B cell (primary cell): Measurements from ENCODE around the gene RHOBTB3. TPM values are rescaled to one million over a fixed set of nuclear protein-coding genes. Genes with fewer than 3 reads are reported as not detected.

Source experiments
- ATAC-seq: fragments of 200-7000 bp; cut with Tn5 transposase; one replicate; pipeline ENCODE4 v1.10.0; 2021; ENCODE audit warnings: low read depth, mild to moderate bottlenecking, moderate number of reproducible peaks, moderate library complexity
- CTCF ChIA-PET: fragments of 350-600 bp; sonication (Branson Sonifier 250); formaldehyde crosslinking; loops from one replicate; lab custom pipeline; 2021; ENCODE audit warnings: antibody characterized with exemption, inconsistent platforms; lab: Charles Lee
- POLR2A ChIA-PET: fragments of 350-600 bp; sonication (Branson Sonifier 250); formaldehyde crosslinking; loops from one replicate; lab custom pipeline; 2021; ENCODE audit warnings: antibody characterized with exemption; lab: Charles Lee
- DNase-seq: peaks from one replicate; pipeline ENCODE4 v3.0.0; 2013
- H2AFZ ChIP-seq: 2 replicates; pipeline ENCODE4 v1.6.1; 2012; ENCODE audit warnings: mild to moderate bottlenecking, low read depth, low read length; ENCODE audit not compliant: insufficient read depth, poor library complexity, severe bottlenecking
- H3K27ac ChIP-seq, 2 donors: 1 replicate in 1 of 2; 2 replicates in 1 of 2; pipeline ENCODE4 v1.5.1; 2012 to 2013; ENCODE audit warnings: low read length in 2 of 2, mild to moderate bottlenecking in 2 of 2, moderate library complexity in 1 of 2
- H3K27me3 ChIP-seq, 4 experiments: fragments of 200-600 bp in 1 of 4; sonication (generic) in 1 of 4; replicated peaks in 1 of 4; 1 replicate in 2 of 4; 2 replicates in 2 of 4; pipeline versions ENCODE4 v1.6.1 to v1.7.0; 2013 to 2016; ENCODE audit warnings: low read length in 3 of 4, mild to moderate bottlenecking in 2 of 4, mixed read lengths in 1 of 4, moderate library complexity in 1 of 4; ENCODE audit not compliant: insufficient read depth in 4 of 4, control insufficient read depth in 3 of 4; ENCODE audit errors: control extremely low read depth in 1 of 4
- H3K36me3 ChIP-seq, 2 experiments: replicated peaks in 1 of 2; 1 replicate in 1 of 2; 2 replicates in 1 of 2; pipeline versions ENCODE4 v1.6.1 to v1.7.1; 2013; ENCODE audit warnings: low read length in 1 of 2; ENCODE audit not compliant: insufficient read depth in 2 of 2, control insufficient read depth in 1 of 2; ENCODE audit errors: control extremely low read depth in 1 of 2, extremely low read depth in 1 of 2
- H3K4me1 ChIP-seq, 2 donors: fragments of 200-600 bp in 1 of 2; sonication (generic) in 1 of 2; 1 replicate in 1 of 2; 2 replicates in 1 of 2; pipeline versions ENCODE4 v1.5.1 to v1.6.1; 2013 to 2017; ENCODE audit warnings: low read length in 2 of 2; ENCODE audit not compliant: control insufficient read depth in 2 of 2, insufficient read depth in 2 of 2
- H3K4me2 ChIP-seq: replicated peaks from 2 replicates; pipeline ENCODE3; 2012; ENCODE audit warnings: mild to moderate bottlenecking, low read depth, low read length; ENCODE audit not compliant: poor library complexity, severe bottlenecking
- H3K4me3 ChIP-seq, 5 experiments: fragments of 200-600 bp in 1 of 5; sonication (generic) in 1 of 5; 1 replicate in 3 of 5; 2 replicates in 2 of 5; pipeline versions ENCODE4 v1.5.1 to v1.7.0; 2011 to 2016; ENCODE audit warnings: low read length in 4 of 5, mild to moderate bottlenecking in 4 of 5, low read depth in 2 of 5, control low read depth in 1 of 5, moderate library complexity in 1 of 5; ENCODE audit not compliant: insufficient read depth in 1 of 5; ENCODE audit errors: control extremely low read depth in 1 of 5, extremely low read depth in 1 of 5
- H3K79me2 ChIP-seq: fragments of 200-600 bp; sonication (generic); one replicate; pipeline ENCODE4 v1.6.0; 2016; ENCODE audit warnings: low read length; ENCODE audit not compliant: control insufficient read depth, insufficient read depth
- H3K9ac ChIP-seq: fragments of 200-600 bp; sonication (generic); 2 replicates; pipeline ENCODE4 v1.6.1; 2017; ENCODE audit warnings: mild to moderate bottlenecking, low read length, moderate library complexity
- H3K9me3 ChIP-seq, 3 donors: one replicate each; pipeline versions ENCODE4 v1.6.1 to v1.7.1; 2013; ENCODE audit warnings: low read length in 2 of 3; ENCODE audit not compliant: control insufficient read depth in 2 of 3, insufficient read depth in 1 of 3; ENCODE audit errors: control extremely low read depth in 1 of 3
- H4K20me1 ChIP-seq: 2 replicates; pipeline ENCODE4 v1.6.0; 2012; ENCODE audit warnings: mild to moderate bottlenecking, low read length; ENCODE audit not compliant: insufficient read depth, control insufficient read depth, poor library complexity, severe bottlenecking
- H3K27ac Mint-ChIP-seq: one replicate; pipeline ENCODE4 v1.8.0; 2021; ENCODE audit warnings: mixed read lengths
- H3K27me3 Mint-ChIP-seq: one replicate; pipeline ENCODE4 v1.8.0; 2021; ENCODE audit warnings: mixed read lengths
- H3K4me1 Mint-ChIP-seq: one replicate; pipeline ENCODE4 v1.8.0; 2021; ENCODE audit warnings: mixed read lengths
- H3K4me3 Mint-ChIP-seq: one replicate; pipeline ENCODE4 v1.8.0; 2021; ENCODE audit warnings: mixed read lengths
- H3K9me3 Mint-ChIP-seq: one replicate; pipeline ENCODE4 v1.8.0; 2022; ENCODE audit warnings: mixed read lengths; ENCODE audit not compliant: insufficient read depth
- EZH2 ChIP-seq: IDR thresholded peaks from 2 replicates; pipeline ENCODE4 v1.6.1; 2012; ENCODE audit warnings: borderline replicate concordance, low read depth, mild to moderate bottlenecking, moderate library complexity, low read length; ENCODE audit not compliant: insufficient read depth, poor library complexity, severe bottlenecking
- WGBS: methylation state at CpG from one replicate; pipeline ENCODE4 v1.1.5; 2013; ENCODE audit warnings: missing lambda C conversion rate; ENCODE audit not compliant: insufficient coverage; 5-methylcytosine and 5-hydroxymethylcytosine counted together
- intact Hi-C: fragments of 100-400 bp; cut with micrococcal nuclease; formaldehyde crosslinking; loops from one replicate; pipeline ENCODE4 v1.10.0; 2022
- polyA plus RNA-seq: library from polyadenylated mRNA; depleted of rRNA; stranded (reverse); fragments of >200 nt; gene quantifications from 2 replicates; pipeline ENCODE4 v1.2.3, GENCODE V29; 2012
- total RNA-seq, 2 donors: library from RNA; stranded (reverse); fragments of 120-200 nt in 1 of 2; gene quantifications; 1 replicate in 1 of 2; 2 replicates in 1 of 2; pipeline versions ENCODE4 v1.2.3 to v1.2.4, GENCODE V29; 2013 to 2022
- TF ChIP-seq, protein P1 (sequence below): fragments of 200-600 bp; IDR thresholded peaks from one replicate; pipeline ENCODE4 v1.8.0; 2022; ENCODE audit warnings: antibody characterized with exemption, mild to moderate bottlenecking

Gene RHOBTB3
- total and polyA plus RNA-seq, 2 donors (not counting 1 experiment from before 2014, with no cell fraction given): 1.7 to 5.0 TPM

- H3K4me1 Mint-ChIP-seq: peaks cover 59% of the 10 kb centered on the region
- no peaks in the 10 kb centered on the region for H3K79me2 ChIP-seq
- intact Hi-C loops: no loop called here
- H3K36me3 ChIP-seq: no peaks in the 10 kb centered on the region
- no peak for TF ChIP-seq EZH2
- TF ChIP-seq, protein P1, sequence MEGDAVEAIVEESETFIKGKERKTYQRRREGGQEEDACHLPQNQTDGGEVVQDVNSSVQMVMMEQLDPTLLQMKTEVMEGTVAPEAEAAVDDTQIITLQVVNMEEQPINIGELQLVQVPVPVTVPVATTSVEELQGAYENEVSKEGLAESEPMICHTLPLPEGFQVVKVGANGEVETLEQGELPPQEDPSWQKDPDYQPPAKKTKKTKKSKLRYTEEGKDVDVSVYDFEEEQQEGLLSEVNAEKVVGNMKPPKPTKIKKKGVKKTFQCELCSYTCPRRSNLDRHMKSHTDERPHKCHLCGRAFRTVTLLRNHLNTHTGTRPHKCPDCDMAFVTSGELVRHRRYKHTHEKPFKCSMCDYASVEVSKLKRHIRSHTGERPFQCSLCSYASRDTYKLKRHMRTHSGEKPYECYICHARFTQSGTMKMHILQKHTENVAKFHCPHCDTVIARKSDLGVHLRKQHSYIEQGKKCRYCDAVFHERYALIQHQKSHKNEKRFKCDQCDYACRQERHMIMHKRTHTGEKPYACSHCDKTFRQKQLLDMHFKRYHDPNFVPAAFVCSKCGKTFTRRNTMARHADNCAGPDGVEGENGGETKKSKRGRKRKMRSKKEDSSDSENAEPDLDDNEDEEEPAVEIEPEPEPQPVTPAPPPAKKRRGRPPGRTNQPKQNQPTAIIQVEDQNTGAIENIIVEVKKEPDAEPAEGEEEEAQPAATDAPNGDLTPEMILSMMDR: no peak
- H3K27ac ChIP-seq: no peak overlapping the region
- H4K20me1 ChIP-seq: no peaks in the 10 kb centered on the region
- no peaks in the 10 kb centered on the region for H3K9me3 Mint-ChIP-seq
- DNase-seq (no peak), ATAC-seq (no peak)
- H2AFZ ChIP-seq: no peak overlapping the region
- H3K27me3 ChIP-seq: no peaks in the 10 kb centered on the region
- H3K4me2 ChIP-seq: no peak overlapping the region
- no peak overlapping the region for H3K4me3 Mint-ChIP-seq
- H3K27ac Mint-ChIP-seq: peak overlapping the region; percentile 68
- ChIA-PET CTCF (interaction anchor here (0.6 to 22.8 kb wide), 6 partner anchors 8 to 54 kb away, joined by 3 to 748 read pairs (median 4); partner anchors contain the start of gene GLRX), POLR2A (no interaction called here)
- no peak overlapping the region for H3K9ac ChIP-seq
- WGBS: no CpG with 5 or more reads among the region's 1 CpG
- no peak overlapping the region for H3K4me3 ChIP-seq
- H3K9me3 ChIP-seq: no peaks in the 10 kb centered on the region
- no peaks in the 10 kb centered on the region for H3K27me3 Mint-ChIP-seq
- H3K4me1 ChIP-seq: peaks cover 38% of the 10 kb centered on the region in 2 donors
Measured at GRCh38 chr5:95838556-95838955, 107.4 kb downstream of the RHOBTB3 start.

DNA sequence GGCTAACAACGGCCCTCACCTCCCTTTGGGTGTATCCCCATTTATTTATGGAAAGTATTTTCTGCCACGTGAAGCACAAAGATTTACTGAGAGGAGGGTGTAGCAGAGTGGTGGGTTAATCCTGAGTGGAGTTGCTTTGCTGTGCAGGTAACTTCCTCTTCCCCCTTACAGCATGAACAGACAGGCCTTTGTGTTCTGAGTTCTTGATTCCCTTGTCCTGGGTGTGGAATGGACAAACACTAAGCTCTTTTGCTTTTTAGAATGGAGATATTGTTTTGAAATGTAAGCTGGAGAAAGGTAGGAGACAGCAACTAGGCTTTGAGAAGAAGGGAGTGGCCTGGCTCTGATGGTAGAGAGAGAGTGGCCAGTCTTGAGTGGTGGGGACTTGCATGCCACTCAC is 108.5 kb downstream of the RHOBTB3 start:
- 60% methylated on average over 1 of the region's 2 CpGs for WGBS
- Mint-ChIP-seq H3K4me3 (no peak overlapping the region), H3K27me3 (no peaks in the 10 kb centered on the region), H3K9me3 (no peaks in the 10 kb centered on the region), H3K4me1 (peaks cover 50% of the 10 kb centered on the region), H3K27ac (peak overlapping the region; percentile 33)
- no peaks in the 10 kb centered on the region for H3K27me3 ChIP-seq
- H3K36me3 ChIP-seq: no peaks in the 10 kb centered on the region
- no peak overlapping the region for H3K9ac ChIP-seq
- CTCF ChIA-PET: interaction anchor here (1.0 to 22.8 kb wide), 5 partner anchors 9 to 175 kb away, joined by 3 to 748 read pairs (median 19); partner anchors contain the start of gene GLRX
- intact Hi-C loops: no loop called here
- no peak overlapping the region for H3K4me3 ChIP-seq
- peak overlapping the region; percentile 19 for H2AFZ ChIP-seq
- ATAC-seq (no peak), DNase-seq (no peak)
- no peaks in the 10 kb centered on the region for H3K79me2 ChIP-seq
- no peaks in the 10 kb centered on the region for H4K20me1 ChIP-seq
- no peaks in the 10 kb centered on the region for H3K9me3 ChIP-seq
- no peak for TF ChIP-seq EZH2
- H3K4me1 ChIP-seq: peaks cover 31 to 32% of the 10 kb centered on the region in 2 donors
- H3K27ac ChIP-seq: no peak overlapping the region
- H3K4me2 ChIP-seq: no peak overlapping the region
- POLR2A ChIA-PET: no interaction called here
